Ovary (tissue), 3 donors: Measurements from ENCODE around the gene DIO3.

Experiments
- POLR2A ChIP-seq: fragments of 450-650 bp; IDR thresholded peaks from one replicate; pipeline ENCODE4 v1.6.1; 2017; ENCODE audit warnings: antibody characterized with exemption, mild to moderate bottlenecking, moderate library complexity
- TF ChIP-seq, protein P1 (sequence below), 3 donors: fragments of 450-650 bp in 2 of 3; fragments of 200-600 bp in 1 of 3; IDR thresholded peaks; one replicate each; pipeline versions ENCODE4 v1.5.1 to v1.8.0; 2016 to 2022; ENCODE audit warnings: antibody characterized with exemption in 3 of 3, mild to moderate bottlenecking in 1 of 3
- donor health status: DM: no; HTN: no; CAD: no.

- TF ChIP-seq, protein P1, sequence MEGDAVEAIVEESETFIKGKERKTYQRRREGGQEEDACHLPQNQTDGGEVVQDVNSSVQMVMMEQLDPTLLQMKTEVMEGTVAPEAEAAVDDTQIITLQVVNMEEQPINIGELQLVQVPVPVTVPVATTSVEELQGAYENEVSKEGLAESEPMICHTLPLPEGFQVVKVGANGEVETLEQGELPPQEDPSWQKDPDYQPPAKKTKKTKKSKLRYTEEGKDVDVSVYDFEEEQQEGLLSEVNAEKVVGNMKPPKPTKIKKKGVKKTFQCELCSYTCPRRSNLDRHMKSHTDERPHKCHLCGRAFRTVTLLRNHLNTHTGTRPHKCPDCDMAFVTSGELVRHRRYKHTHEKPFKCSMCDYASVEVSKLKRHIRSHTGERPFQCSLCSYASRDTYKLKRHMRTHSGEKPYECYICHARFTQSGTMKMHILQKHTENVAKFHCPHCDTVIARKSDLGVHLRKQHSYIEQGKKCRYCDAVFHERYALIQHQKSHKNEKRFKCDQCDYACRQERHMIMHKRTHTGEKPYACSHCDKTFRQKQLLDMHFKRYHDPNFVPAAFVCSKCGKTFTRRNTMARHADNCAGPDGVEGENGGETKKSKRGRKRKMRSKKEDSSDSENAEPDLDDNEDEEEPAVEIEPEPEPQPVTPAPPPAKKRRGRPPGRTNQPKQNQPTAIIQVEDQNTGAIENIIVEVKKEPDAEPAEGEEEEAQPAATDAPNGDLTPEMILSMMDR (IDR thresholded peaks at IDR 0.05) = no peak
- TF ChIP-seq POLR2A = no peak
Measured at GRCh38 chr14:101558739-101559240, 2.5 kb upstream of the DIO3 start.
